Upper lobe of right lung (tissue), 1 donor: Measurements from ENCODE around the gene KLHDC8B. TPM values are rescaled to one million over a fixed set of nuclear protein-coding genes. Genes with fewer than 3 reads are reported as not detected.
A peak's percentile ranks its signal among the peaks of the same experiment; 100 is the strongest.

Source experiments
- ATAC-seq: fragments of 200-7000 bp; cut with Tn5 transposase; one replicate; pipeline ENCODE4 v1.9.1; 2020; ENCODE audit warnings: mild to moderate bottlenecking, moderate library complexity
- DNase-seq: peaks from one replicate; pipeline ENCODE4 v3.0.0-alpha.2; 2020
- H3K27ac ChIP-seq: fragments of 200-600 bp; one replicate; pipeline ENCODE4 v1.8.0; 2022
- H3K27me3 ChIP-seq: fragments of 200-600 bp; one replicate; pipeline ENCODE4 v1.8.0; 2022; ENCODE audit warnings: mild to moderate bottlenecking
- H3K36me3 ChIP-seq: fragments of 200-600 bp; one replicate; pipeline ENCODE4 v1.8.0; 2022
- H3K4me1 ChIP-seq: fragments of 200-600 bp; one replicate; pipeline ENCODE4 v1.8.0; 2022
- H3K4me3 ChIP-seq: fragments of 200-600 bp; one replicate; pipeline ENCODE4 v1.8.0; 2022; ENCODE audit warnings: mild to moderate bottlenecking
- H3K9me3 ChIP-seq: fragments of 200-600 bp; one replicate; pipeline ENCODE4 v1.8.0; 2022
- intact Hi-C: fragments of 100-400 bp; cut with DNase I; formaldehyde crosslinking; loops from one replicate; pipeline ENCODE4 v1.11.0; 2022
- total RNA-seq: library from RNA; stranded (reverse); fragmentation: NEBNext Ultra II Directional; extraction: Animal tissue kit (Norgen Biotek cat#: 25700); gene quantifications from one replicate; pipeline ENCODE4 v1.2.1, GENCODE V29; 2021
- TF ChIP-seq, protein P1 (sequence below): fragments of 200-600 bp; IDR thresholded peaks from one replicate; pipeline ENCODE4 v1.8.0; 2022; ENCODE audit warnings: antibody characterized with exemption
- donor health status: DM: no; HTN: yes; CAD: no; lungs with severe emphysema.

The KLHDC8B gene
- total RNA-seq, 1 donor from 2014 or later, result 22.4 TPM

DNA sequence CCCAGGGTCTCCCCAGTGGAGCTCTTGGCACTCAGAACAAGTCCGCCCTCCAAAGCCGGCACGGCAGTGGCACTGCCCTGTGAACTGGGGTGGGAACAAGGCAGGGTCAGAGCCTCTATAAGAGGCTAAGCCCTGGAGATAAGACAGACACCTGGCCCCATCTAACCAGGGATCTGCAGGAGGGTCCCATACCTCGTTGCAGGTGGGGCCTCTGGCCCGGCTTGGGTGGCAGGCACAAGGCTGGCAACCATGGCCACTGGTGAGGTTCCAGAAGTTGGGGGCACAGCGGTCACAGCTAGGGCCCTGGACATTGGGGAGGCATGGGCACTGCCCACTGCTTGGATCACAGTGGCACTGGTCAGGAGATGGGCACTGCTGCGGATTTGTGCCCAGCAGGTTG lies 47.2 kb upstream of the KLHDC8B start:
- DNase-seq (no peak), ATAC-seq (no peak)
- Histone ChIP-seq H3K9me3 (no peaks in the 10 kb centered on the region), H3K27ac (no peak overlapping the region), H3K4me3 (no peak overlapping the region), H3K27me3 (no peaks in the 10 kb centered on the region), H3K4me1 (peaks cover 12% of the 10 kb centered on the region), H3K36me3 (peaks cover 67% of the 10 kb centered on the region)
- TF ChIP-seq, protein P1, sequence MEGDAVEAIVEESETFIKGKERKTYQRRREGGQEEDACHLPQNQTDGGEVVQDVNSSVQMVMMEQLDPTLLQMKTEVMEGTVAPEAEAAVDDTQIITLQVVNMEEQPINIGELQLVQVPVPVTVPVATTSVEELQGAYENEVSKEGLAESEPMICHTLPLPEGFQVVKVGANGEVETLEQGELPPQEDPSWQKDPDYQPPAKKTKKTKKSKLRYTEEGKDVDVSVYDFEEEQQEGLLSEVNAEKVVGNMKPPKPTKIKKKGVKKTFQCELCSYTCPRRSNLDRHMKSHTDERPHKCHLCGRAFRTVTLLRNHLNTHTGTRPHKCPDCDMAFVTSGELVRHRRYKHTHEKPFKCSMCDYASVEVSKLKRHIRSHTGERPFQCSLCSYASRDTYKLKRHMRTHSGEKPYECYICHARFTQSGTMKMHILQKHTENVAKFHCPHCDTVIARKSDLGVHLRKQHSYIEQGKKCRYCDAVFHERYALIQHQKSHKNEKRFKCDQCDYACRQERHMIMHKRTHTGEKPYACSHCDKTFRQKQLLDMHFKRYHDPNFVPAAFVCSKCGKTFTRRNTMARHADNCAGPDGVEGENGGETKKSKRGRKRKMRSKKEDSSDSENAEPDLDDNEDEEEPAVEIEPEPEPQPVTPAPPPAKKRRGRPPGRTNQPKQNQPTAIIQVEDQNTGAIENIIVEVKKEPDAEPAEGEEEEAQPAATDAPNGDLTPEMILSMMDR, result no peak
- intact Hi-C loops, result no loop called here

DNA sequence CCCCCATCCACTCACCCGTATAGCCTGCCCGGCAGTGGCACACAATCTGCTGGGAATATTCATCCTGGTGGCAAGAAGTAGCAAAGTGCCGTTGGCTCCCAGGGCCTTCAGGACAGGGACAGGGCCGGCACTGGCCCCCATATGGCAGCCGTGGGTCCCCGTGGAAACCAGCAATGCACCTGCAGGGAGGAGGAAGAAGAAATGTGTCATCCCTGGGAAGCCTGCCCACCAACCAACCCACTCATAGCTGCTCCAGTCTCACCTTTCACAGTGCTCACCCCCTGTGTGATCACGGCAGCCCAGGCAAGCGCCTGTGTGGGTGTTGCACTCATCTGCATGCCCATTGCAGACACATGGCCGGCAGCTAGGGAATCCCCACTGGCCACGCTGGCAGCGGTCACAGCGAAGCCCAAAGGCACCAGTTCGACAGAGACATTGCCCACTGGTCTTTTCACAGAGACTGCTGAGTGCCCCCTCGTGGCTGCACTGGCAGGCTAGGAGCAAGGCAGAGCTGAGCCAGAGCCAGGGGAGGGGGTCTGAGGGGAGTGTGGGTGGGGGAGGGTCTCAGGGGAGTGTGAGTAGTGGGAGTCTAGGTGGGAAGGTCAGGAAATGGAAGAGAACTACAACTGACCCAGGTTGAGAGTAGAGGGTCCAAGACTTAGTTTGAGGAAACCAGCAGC lies 46.3 kb upstream of the KLHDC8B start:
- no peaks in the 10 kb centered on the region for H3K9me3 ChIP-seq
- H3K4me3 ChIP-seq, result no peak overlapping the region
- TF ChIP-seq, protein P1, result no peak
- intact Hi-C loops, result no loop called here
- H3K27me3 ChIP-seq, result no peaks in the 10 kb centered on the region
- H3K36me3 ChIP-seq, result peaks cover 76% of the 10 kb centered on the region
- no peak for DNase-seq
- no peak for ATAC-seq
- no peak overlapping the region for H3K27ac ChIP-seq
- H3K4me1 ChIP-seq, result peaks cover 4% of the 10 kb centered on the region

GRCh38 chr3:49131040-49131439 lies 40.4 kb upstream of the KLHDC8B start:
- Histone ChIP-seq H3K27me3 (no peaks in the 10 kb centered on the region), H3K36me3 (peaks cover 40% of the 10 kb centered on the region), H3K27ac (no peak overlapping the region), H3K4me3 (no peak overlapping the region), H3K4me1 (peaks cover 10% of the 10 kb centered on the region), H3K9me3 (no peaks in the 10 kb centered on the region)
- no peak for DNase-seq
- no peak for ATAC-seq
- intact Hi-C loops, result no loop called here
- TF ChIP-seq, protein P1, result no peak

DNA sequence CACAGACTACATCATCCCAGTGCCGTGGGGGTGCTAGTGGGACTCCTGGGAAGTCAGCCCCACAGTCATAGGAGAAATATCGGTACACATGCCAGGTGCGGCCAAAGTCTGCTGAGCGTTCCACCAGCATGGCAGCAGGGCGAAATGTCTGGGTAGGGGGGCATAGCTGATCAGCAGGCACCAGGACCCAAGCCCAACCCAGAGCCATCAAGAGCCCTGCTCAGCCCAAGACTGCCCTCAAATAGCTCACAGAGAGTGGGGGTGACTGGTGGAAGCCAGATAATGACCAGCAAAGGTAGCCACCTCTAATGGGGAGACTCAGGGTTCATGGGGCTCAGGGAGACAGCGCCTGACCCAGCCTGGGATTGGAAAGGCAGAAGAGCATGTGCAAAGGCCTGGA lies 39.8 kb upstream of the KLHDC8B start:
- H3K36me3 ChIP-seq, result peaks cover 37% of the 10 kb centered on the region
- no peaks in the 10 kb centered on the region for H3K9me3 ChIP-seq
- H3K27me3 ChIP-seq, result no peaks in the 10 kb centered on the region
- H3K27ac ChIP-seq, result peak overlapping the region; percentile 88
- peak overlapping the region; percentile 88 for H3K4me3 ChIP-seq
- intact Hi-C loops, result no loop called here
- DNase-seq, result no peak
- peaks cover 10% of the 10 kb centered on the region for H3K4me1 ChIP-seq
- TF ChIP-seq, protein P1, result no peak
- ATAC-seq, result no peak

DNA sequence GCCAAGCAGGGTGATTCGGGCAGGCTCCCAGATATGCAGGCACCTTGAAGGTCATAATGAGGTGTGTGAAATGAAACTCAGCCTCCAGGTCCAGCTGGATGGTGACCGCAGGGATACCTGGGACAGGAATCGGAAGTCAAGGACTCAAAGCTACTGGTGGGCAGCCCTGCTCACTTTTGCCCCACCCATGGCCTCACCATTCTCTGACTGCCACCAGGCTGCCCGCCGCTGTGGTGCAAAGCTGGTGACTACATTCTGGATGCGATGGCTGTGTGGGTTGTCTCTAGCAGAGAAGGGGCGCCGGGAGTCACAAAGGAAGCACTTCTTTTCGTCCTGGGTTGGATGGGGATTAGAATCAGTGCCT lies 39.3 kb upstream of the KLHDC8B start:
- TF ChIP-seq, protein P1, result no peak
- peak overlapping the region; percentile 88 for H3K4me3 ChIP-seq
- no peak for ATAC-seq
- H3K4me1 ChIP-seq, result peaks cover 10% of the 10 kb centered on the region
- peak overlapping the region; percentile 88 for H3K27ac ChIP-seq
- no peak for DNase-seq
- intact Hi-C loops, result no loop called here
- H3K36me3 ChIP-seq, result peaks cover 34% of the 10 kb centered on the region
- H3K27me3 ChIP-seq, result no peaks in the 10 kb centered on the region
- H3K9me3 ChIP-seq, result no peaks in the 10 kb centered on the region
